Mucosa of descending colon (tissue), 3 donors: ENCODE data around the gene IWS1. TPM values are rescaled to one million over a fixed set of nuclear protein-coding genes. Genes with fewer than 3 reads are reported as not detected.
A peak's percentile ranks its signal among the peaks of the same experiment; 100 is the strongest.

Experiments
- ATAC-seq: fragments of 200-7000 bp; cut with Tn5 transposase; one replicate; pipeline ENCODE4 v1.9.1; 2020; ENCODE audit warnings: mild to moderate bottlenecking, moderate library complexity
- DNase-seq, 3 donors: peaks; one replicate each; pipeline ENCODE4 v3.0.0-alpha.2; 2020
- H3K36me3 ChIP-seq: fragments of 200-600 bp; one replicate; pipeline ENCODE4 v1.8.0; 2021; ENCODE audit warnings: low read depth, mild to moderate bottlenecking
- H3K4me1 ChIP-seq: fragments of 200-600 bp; one replicate; pipeline ENCODE4 v1.8.0; 2021; ENCODE audit warnings: low read depth, mild to moderate bottlenecking
- H3K4me3 ChIP-seq: fragments of 200-600 bp; one replicate; pipeline ENCODE4 v1.8.0; 2021; ENCODE audit warnings: mild to moderate bottlenecking
- H3K9me3 ChIP-seq: fragments of 200-600 bp; one replicate; pipeline ENCODE4 v1.8.0; 2021; ENCODE audit warnings: mild to moderate bottlenecking
- intact Hi-C, 2 donors: fragments of 100-400 bp; cut with DNase I in 1 of 2; cut with micrococcal nuclease in 1 of 2; formaldehyde crosslinking; loops; one replicate each; pipeline versions ENCODE4 v1.11.0 to v1.11.1; 2022; cut with DNase I, micrococcal nuclease
- total RNA-seq, 3 donors: library from RNA; stranded (reverse); fragmentation: NEBNext Ultra II Directional in 2 of 3; extraction: Animal tissue kit (Norgen Biotek cat#: 25700) in 2 of 3; gene quantifications; one replicate each; pipeline versions ENCODE4 v1.2.1 to v1.2.4, GENCODE V29; 2021 to 2023
- TF ChIP-seq, protein P1 (sequence below): fragments of 200-600 bp; IDR thresholded peaks from one replicate; pipeline ENCODE4 v1.8.0; 2022; ENCODE audit warnings: antibody characterized with exemption, mild to moderate bottlenecking
- donor health status: DM: no; HTN: no; CAD: no; lungs with moderate emphysema.
- donor health status: DM: no; HTN: no; CAD: no.
- donor health status: DM: no; HTN: yes; CAD: no.

Gene IWS1
- total RNA-seq, 3 donors from 2014 or later: 32.3 to 38.4 (median 33.2) TPM

DNA sequence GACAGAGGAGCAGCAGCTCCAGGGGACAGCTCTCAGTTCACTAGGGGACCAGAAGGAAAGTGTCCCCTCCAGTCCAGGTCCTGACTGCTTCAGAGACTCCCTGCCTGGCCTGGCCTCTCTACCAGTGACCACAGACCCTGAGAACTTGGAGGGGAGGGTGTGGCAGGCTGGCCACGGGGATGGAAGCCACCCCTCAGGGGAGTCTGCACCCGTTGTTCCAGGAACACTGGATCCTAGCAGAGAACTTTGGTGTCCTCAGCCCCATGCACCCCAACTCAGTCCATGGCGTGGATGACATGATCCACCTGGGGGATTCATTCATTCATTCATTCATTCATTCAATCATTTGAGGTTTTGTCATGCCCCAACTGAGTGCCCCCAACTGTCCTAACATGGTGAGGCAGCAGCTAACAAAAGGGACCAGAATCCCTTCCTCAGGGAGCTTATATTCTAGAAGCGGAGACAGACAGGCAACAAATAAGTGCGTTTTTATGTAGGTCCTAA, 41.1 kb upstream of the IWS1 start:
- Histone ChIP-seq H3K4me1 (no peaks in the 10 kb centered on the region), H3K9me3 (no peaks in the 10 kb centered on the region), H3K36me3 (no peaks in the 10 kb centered on the region), H3K4me3 (no peak overlapping the region)
- ATAC-seq (no peak), DNase-seq (no peak)
- intact Hi-C loops: no loop called here
- TF ChIP-seq, protein P1, sequence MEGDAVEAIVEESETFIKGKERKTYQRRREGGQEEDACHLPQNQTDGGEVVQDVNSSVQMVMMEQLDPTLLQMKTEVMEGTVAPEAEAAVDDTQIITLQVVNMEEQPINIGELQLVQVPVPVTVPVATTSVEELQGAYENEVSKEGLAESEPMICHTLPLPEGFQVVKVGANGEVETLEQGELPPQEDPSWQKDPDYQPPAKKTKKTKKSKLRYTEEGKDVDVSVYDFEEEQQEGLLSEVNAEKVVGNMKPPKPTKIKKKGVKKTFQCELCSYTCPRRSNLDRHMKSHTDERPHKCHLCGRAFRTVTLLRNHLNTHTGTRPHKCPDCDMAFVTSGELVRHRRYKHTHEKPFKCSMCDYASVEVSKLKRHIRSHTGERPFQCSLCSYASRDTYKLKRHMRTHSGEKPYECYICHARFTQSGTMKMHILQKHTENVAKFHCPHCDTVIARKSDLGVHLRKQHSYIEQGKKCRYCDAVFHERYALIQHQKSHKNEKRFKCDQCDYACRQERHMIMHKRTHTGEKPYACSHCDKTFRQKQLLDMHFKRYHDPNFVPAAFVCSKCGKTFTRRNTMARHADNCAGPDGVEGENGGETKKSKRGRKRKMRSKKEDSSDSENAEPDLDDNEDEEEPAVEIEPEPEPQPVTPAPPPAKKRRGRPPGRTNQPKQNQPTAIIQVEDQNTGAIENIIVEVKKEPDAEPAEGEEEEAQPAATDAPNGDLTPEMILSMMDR: no peak

DNA sequence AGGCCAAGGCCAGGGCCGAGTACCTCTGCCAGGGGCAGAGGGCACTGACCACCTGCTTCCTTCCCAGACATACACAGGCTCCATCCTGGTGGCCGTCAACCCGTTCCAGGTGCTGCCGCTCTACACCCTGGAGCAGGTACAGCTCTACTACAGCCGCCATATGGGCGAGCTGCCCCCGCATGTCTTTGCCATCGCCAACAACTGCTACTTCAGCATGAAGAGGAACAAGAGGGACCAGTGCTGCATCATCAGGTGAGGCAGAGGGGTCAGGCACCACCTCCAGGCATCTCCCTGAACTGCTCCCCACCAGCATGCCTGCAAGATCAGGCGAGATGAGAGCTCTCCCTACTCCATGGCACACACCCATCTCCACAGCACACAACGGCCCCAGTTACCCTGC, 40.3 kb upstream of the IWS1 start:
- TF ChIP-seq, protein P1: no peak
- Histone ChIP-seq H3K4me1 (peaks cover 4% of the 10 kb centered on the region), H3K36me3 (no peaks in the 10 kb centered on the region), H3K4me3 (no peak overlapping the region), H3K9me3 (no peaks in the 10 kb centered on the region)
- ATAC-seq (no peak), DNase-seq (no peak)
- intact Hi-C loops: no loop called here

DNA sequence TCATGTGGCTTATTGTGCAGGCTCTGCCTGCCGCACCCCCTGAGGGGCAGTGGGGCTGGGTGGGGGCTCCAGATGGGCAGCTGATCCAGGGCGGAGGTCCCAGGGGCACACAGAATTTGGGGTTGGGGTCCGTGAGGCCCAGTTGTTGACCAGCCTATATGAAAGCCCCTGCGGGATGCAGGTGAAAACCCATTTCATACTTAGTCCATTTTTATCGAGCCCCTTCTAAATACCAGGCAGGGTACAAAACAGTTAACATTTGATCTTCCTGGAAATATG, 39.8 kb upstream of the IWS1 start:
- Histone ChIP-seq H3K4me1 (peaks cover 7% of the 10 kb centered on the region), H3K9me3 (no peaks in the 10 kb centered on the region), H3K4me3 (no peak overlapping the region), H3K36me3 (no peaks in the 10 kb centered on the region)
- TF ChIP-seq, protein P1: no peak
- DNase-seq (no peak), ATAC-seq (no peak)
- intact Hi-C loops: no loop called here

DNA sequence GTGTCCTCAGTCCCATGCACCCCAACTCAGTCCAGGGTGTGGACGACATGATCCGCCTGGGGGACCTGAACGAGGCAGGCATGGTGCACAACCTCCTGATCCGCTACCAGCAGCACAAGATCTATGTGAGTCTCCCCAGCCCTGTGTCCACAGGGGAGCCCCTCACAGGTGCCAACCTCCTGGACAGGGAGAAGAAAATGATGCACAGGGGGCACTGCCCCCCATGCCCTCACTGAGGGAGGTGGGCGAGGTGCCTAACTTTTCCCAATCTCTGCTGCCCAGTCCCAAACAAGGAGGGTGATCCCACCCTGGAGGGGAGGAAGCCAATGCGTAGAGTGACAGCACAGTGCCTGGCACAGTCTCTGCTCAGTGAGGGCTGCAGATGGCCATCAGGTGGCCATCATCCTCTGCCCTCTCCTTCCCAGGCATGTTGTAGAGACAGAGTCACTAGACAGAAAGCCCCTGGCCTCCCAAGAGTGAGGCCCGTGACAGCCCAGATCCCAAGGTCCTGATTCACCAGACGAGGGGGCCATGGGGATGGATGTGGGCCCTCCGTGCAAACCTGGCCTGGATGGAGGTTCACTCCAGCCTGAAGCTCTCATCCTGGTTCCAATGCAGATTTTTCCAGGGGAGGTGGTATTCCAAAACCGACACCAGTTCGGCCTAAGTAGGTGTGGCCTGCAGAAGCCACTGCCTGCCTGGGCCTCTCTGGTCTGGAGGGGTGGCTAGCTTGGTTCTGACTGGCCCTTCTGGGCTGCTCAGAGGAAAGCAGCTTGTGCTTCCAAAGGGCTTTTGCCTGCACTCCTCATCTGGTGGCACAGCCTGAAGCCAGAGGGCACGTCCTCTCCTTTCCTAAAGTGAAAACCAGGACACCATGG, 39.2 kb upstream of the IWS1 start:
- DNase-seq: peak in 1 of 3 donors; percentile 6
- no peaks in the 10 kb centered on the region for H3K9me3 ChIP-seq
- TF ChIP-seq, protein P1: no peak
- peaks cover 7% of the 10 kb centered on the region for H3K4me1 ChIP-seq
- H3K36me3 ChIP-seq: no peaks in the 10 kb centered on the region
- H3K4me3 ChIP-seq: no peak overlapping the region
- intact Hi-C loops: no loop called here
- no peak for ATAC-seq

DNA sequence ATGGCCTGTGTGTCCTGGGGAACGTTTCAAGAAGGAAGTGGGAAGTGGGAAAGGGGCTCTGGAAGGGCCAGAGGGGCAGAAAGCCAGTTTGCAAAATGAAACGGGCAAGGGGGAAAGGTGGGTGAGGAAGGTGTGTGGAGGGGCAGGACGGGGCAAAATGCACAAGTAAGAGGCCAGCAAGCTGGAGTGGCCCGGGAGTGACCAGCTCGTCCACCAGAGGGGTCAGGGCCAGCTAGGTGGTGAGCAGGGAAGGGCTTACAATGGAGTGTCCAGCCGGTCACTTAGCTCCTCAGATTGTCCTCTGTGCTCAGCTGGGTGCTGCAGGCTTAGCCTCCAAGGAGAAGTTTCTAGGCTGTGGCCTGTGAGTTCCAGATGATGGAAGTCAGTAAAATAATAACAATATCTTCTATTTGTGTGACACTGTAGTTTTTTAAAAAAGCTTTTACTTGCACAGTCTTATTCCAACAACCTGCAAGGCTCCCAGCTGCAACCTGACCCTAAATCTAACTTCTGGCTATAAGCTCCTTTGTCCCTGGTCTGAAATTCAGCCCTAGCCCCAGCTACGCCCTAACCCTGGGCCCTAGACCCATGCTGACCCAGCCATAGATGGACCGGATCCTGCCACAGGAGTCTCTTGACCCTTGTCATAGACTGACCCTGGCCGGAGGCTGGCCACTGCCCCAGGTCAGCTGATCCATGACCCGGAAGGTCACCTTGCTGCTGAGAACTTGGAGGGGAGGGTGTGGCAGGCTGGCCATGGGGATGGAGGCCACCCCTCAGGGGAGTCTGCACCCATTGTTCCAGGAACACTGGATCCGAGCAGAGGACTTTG, 38.4 kb upstream of the IWS1 start:
- DNase-seq: no peak
- intact Hi-C loops: no loop called here
- peaks cover 7% of the 10 kb centered on the region for H3K4me1 ChIP-seq
- no peaks in the 10 kb centered on the region for H3K9me3 ChIP-seq
- H3K36me3 ChIP-seq: no peaks in the 10 kb centered on the region
- TF ChIP-seq, protein P1: no peak
- no peak overlapping the region for H3K4me3 ChIP-seq
- ATAC-seq: no peak
